HG02981 (cell line): Measurements from ENCODE around the gene UBA3.

Experiments used
- ATAC-seq: cut with Tn5 transposase; IDR thresholded peaks from one replicate; pipeline ENCODE4 v1.9.1; 2021; ENCODE audit warnings: mild to moderate bottlenecking, moderate library complexity; ENCODE audit not compliant: unreplicated experiment

Gene UBA3

GRCh38 chr3:69072928-69073327 lies 7.2 kb downstream of the UBA3 start:
- no peak for ATAC-seq

DNA sequence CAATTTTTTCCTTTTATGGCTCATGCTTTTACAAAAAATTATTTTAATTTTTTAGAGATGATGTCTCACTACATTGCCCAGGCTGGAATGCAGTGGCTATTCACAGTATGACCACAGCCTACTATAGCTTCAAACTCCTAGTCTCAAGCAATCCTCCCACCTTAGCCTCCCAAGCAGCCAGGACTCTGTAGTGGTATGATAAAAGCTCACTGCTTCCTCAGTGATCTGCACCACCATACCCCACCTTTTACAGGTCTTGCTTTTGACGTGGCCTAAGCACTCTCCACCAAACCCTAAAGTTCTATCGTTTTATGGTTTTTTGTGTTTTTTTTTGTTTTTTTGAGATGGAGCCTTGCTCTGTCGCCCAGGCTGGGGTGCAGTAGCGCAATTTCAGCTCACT lies 14.0 kb downstream of the UBA3 start:
- no peak for ATAC-seq

- no peak for ATAC-seq
Measured at GRCh38 chr3:69065318-69065964, 14.7 kb downstream of the UBA3 start.

- ATAC-seq, result no peak
Measured at GRCh38 chr3:69063636-69064035, 16.5 kb downstream of the UBA3 start.

GRCh38 chr3:69059688-69060087 lies 20.5 kb downstream of the UBA3 start:
- no peak for ATAC-seq

GRCh38 chr3:69058947-69059224 lies 21.3 kb downstream of the UBA3 start:
- ATAC-seq, result no peak

- peak; percentile 99 for ATAC-seq
Measured at GRCh38 chr3:69058180-69058946, 21.8 kb downstream of the UBA3 start.

GRCh38 chr3:69052472-69052898 lies 27.7 kb downstream of the UBA3 start:
- peak; percentile 4 for ATAC-seq

DNA sequence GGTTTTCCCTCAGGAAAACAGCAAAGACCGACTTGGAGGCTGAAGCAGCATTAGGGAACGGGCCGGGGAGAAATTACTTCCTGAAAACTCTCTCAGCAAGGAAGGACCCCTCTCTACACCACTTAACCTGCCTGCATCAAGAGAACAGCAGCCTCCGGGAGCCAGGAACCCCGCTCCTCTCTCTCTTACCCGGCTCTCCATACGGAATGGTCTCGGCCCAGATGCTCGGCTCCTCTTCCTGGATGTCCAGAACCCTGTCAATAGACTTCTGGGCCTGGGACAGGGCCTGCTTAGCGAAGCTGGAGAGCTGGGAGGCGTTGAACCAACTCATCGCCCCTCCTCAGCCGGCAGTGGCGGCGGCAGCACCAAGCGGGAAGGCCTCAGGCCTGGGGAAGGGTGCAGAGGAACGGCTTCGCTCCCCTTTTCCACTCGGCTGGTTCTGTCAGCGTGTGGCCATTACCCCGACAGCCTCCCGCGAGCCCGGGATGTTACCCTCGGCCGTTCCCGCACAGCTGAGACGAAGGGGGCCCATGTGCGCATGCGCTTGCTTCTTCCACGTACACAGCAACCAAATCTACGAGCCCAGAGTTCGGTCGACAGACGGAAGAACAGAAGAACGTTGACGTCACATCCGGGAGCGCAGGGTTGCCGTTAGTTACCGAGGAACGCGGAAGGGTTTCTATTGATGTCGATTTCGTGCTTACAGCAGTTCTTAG lies 28.3 kb downstream of the UBA3 start, which contains the start of gene TMF1:
TMF1 (minus strand) TSS at position 578 of the 716 bp plus-strand sequence; CDS start at position 331, 247 bp downstream.
- ATAC-seq, result peak; percentile 97

GRCh38 chr3:69048990-69049389 lies 31.2 kb downstream of the UBA3 start:
- ATAC-seq, result no peak

- ATAC-seq, result no peak
Measured at GRCh38 chr3:69044608-69045007, 35.6 kb downstream of the UBA3 start.

- ATAC-seq, result no peak
Measured at GRCh38 chr3:69033470-69033869, 46.7 kb downstream of the UBA3 start.

DNA sequence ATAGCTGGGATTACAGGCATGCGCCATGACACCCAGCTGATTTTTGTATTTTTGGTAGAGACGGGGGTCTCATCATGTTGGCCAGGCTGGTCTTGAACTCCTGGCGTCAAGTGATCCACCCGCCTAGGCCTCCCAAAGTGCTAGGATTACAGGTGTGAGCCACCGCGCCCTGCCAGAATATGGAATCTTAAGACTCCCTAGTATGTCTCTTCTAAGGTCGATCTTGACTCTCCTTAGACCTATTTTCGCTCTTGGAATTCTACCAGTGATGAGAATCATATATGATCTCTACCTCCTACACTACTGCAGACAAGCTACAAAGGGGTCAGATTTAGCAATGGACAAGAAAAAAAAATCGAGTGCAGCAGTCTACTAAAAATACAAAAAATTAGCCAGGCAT lies 47.4 kb downstream of the UBA3 start:
- ATAC-seq, result no peak

DNA sequence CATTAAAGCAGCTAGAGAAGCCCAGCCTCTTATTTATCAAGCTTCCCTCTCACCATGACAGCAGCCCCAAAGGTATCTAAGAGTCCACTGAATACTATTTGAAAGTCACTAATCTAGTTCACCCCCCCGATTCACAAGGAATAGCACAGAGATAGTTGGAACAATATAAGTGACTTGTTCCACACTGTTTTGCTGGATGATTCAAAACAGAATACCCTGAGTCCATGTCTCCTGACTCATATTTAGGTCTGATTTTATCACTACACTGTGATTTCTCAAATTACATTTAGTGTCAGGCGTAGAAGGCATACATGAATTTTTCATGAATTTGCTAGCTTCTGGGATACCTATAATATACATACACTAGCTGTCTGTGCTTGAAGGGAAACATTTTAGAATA lies 48.0 kb downstream of the UBA3 start:
- no peak for ATAC-seq

DNA sequence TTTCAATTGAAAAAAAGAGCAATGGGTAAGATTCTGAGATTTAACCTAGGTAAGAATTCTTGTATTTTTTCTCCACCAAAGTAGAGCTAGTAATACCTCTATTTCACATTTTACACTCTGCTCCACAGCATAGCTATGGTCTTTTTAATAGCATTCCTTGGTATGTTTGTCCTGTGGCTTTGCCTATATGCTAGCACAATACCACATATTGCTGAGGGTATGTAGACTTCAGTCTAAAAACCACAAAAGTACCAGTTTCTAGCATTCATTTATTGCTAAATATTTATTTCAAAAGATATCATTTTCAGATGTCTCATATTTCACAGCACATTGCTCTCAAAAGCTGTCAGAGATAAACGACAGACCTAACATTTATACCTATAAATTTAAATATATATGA lies 48.5 kb downstream of the UBA3 start:
- no peak for ATAC-seq

DNA sequence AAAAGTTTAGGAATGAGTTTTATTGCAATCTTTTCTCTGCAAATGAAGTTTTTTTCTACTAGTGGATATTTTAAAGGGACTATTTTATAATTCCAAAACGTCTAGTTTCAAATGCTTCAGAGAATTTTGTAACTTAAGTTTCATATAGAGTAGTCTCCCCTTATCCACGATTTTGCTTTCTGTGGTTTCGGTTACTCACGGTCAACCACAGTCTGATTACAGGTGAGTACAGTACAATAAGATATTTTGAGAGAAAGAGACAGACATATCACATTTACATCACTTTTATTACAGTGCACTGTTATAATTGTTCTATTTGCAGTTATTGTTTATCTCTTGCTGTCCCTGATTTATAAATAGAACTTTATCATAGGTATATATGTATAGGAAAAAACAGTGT lies 59.3 kb downstream of the UBA3 start:
- ATAC-seq, result no peak

- no peak for ATAC-seq
Measured at GRCh38 chr3:69020424-69020823, 59.7 kb downstream of the UBA3 start.

DNA sequence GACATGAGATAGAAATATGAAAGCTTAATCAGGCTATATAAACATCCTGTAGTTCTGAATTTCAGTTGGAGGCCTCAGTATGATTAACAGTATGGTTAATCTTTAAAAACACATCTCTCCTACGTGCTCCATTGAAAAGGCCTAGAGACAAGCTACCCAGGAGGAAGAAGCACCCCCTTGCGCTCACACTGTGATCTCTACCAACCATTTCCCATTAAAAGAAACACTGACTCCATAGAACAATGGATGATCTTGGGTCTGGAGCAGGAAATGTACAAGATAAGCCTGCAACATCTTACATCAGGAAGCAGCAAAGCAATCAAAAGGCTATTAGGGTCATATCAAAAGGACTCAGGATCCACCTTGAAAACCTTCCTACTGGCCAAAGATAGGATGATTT lies 63.3 kb downstream of the UBA3 start:
- ATAC-seq, result no peak

DNA sequence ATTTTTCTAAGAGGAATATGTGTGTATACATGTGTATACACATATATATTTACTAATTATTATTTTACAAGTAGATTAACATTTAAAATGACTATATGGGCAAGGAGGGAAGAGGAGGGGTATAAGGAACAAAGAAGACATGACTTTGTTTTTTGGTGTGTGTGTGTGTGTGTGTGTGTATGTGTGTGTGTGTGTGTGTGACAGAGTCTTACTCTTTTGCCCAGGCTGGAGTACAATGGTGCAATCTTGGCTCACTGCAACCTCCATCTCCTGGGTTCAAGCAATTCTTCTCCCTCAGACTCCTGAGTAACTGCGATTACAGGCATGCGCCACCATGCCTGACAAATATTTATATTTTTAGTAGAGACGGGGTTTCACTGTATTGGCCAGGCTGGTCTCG lies 64.1 kb downstream of the UBA3 start:
- no peak for ATAC-seq

DNA sequence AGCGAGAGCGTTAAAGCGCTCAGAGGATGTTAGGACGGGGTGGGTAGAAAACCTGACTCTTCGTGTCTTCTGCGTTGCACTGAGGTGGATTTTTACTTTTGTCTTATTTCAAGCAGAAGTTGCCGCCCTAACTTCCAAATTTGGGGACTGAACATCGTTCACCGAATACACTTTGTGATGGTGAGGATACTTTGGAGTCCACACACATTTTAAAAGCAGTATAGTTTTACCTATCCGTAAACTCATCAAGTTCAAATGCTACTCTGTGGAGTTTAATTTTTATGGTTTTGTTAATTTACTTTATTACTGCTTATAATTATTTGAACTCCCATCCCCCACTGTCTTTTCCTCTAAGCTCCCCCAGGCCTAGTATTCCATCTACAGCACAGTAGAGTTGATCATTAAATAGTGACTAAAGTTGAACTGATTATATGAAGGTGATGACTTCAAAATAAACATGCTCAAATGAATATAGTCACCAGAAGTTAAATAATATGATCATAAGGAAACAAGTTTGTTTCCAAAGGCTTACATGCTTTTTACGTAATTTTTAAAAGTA lies 66.1 kb downstream of the UBA3 start:
- ATAC-seq, result no peak

DNA sequence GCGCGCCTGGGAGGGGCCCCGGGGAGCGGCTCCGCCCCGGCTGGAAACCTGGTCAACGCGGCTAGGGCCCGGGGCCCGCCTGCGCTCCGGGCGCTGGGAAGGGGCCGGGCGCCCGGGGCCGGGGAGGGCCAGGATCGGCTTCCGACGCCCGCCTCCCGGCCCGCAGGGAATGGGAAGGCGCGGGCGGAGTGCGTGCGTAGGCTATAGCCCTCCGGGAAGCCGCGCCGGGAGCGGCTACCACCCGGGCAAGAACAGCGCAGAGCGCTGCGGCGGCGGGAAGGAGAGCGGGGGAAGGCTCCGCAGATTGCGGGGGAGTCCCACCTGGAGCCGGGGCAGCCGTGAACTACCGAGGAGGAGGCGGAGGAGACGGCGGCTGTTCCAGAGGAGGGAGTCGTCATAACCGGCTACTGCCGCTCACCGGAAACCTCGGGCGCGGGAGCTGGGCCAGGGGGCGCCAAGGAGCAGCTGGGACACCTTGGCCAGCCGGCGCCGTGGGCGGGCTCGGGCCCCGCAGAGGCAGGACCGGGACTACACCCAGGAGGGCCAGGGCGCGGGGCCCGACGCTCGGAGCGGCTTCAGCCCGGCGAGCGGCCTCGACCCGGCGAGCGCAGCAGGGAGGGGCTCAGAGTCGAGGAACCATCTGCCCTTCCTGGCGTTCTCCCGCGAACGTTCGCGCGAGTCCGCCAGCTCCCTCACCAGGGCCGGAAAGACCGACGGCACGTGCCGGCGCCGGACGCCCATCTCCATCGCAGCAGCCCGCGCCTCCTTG lies 66.7 kb downstream of the UBA3 start, which contains the start of gene EOGT:
EOGT (minus strand) TSS at position 432 of the 769 bp plus-strand sequence. CDS start 3,838 bp downstream, outside the sequence.
- ATAC-seq, result peak; percentile 71
